Ovary (tissue), 9 donors: ENCODE measurements around the gene CACNA1S. TPM values are rescaled to one million over a fixed set of nuclear protein-coding genes. Genes with fewer than 3 reads are reported as not detected.

Experiments
- DNase-seq, 5 donors: peaks; one replicate each; pipeline ENCODE4 v3.0.0-alpha.2; 2019 to 2020
- H3K27ac ChIP-seq, 2 donors: fragments of 200-600 bp; one replicate each; pipeline versions ENCODE4 v1.5.1 to v1.8.0; 2019 to 2022
- H3K27me3 ChIP-seq: fragments of 200-600 bp; one replicate; pipeline ENCODE4 v1.8.0; 2022
- H3K36me3 ChIP-seq: fragments of 200-600 bp; sonication (generic); one replicate; pipeline ENCODE4 v1.5.1; 2019
- H3K4me1 ChIP-seq: one replicate; pipeline ENCODE4 v1.8.1; 2013; ENCODE audit warnings: mild to moderate bottlenecking, moderate library complexity; ENCODE audit not compliant: insufficient read depth
- H3K4me3 ChIP-seq: fragments of 200-600 bp; sonication (generic); one replicate; pipeline ENCODE4 v1.5.1; 2017
- H3K9me3 ChIP-seq, 2 donors: fragments of 200-600 bp in 1 of 2; sonication (generic) in 1 of 2; one replicate each; pipeline versions ENCODE4 v1.5.1 to v1.8.1; 2013 to 2019; ENCODE audit warnings: mild to moderate bottlenecking in 1 of 2, moderate library complexity in 1 of 2
- CTCF ChIP-seq, 3 donors: fragments of 450-650 bp in 2 of 3; fragments of 200-600 bp in 1 of 3; IDR thresholded peaks; one replicate each; pipeline versions ENCODE4 v1.5.1 to v1.8.0; 2016 to 2022; ENCODE audit warnings: antibody characterized with exemption in 3 of 3, mild to moderate bottlenecking in 1 of 3
- EP300 ChIP-seq: sonication (generic); formaldehyde crosslinking; IDR thresholded peaks from one replicate; pipeline ENCODE4 v1.6.1; 2017; ENCODE audit warnings: antibody characterized with exemption
- POLR2A ChIP-seq: fragments of 450-650 bp; IDR thresholded peaks from one replicate; pipeline ENCODE4 v1.6.1; 2017; ENCODE audit warnings: antibody characterized with exemption, mild to moderate bottlenecking, moderate library complexity
- WGBS, 3 donors: extraction: QIAGEN DNeasy Blood & Tissue Kit in 1 of 3; methylation state at CpG; one replicate each; pipeline versions ENCODE4 v1.1.5 to v1.1.7; 2013 to 2017; 5-methylcytosine and 5-hydroxymethylcytosine counted together
- intact Hi-C, 4 donors: fragments of 100-400 bp; cut with DNase I; formaldehyde crosslinking; loops; one replicate each; pipeline versions ENCODE4 v1.11.0 to v1.15.1; 2022 to 2023
- polyA plus RNA-seq, 2 donors: library from polyadenylated mRNA; stranded (reverse); fragments of 200-250 nt in 1 of 2; fragments of 350-450 nt in 1 of 2; fragmentation: Illumina TruSeq in 1 of 2; extraction: RNeasy Lipid Tissue Mini Kit (QIAGEN cat#74804) in 1 of 2; gene quantifications; one replicate each; pipeline ENCODE4 v1.2.3, GENCODE V29; 2013 to 2014
- total RNA-seq, 7 donors: library from RNA; depleted of rRNA in 2 of 7; stranded (reverse); fragments of >200 nt in 2 of 7; fragmentation: NEBNext Ultra II Directional in 3 of 7; extraction: Animal tissue kit (Norgen Biotek cat#: 25700) in 3 of 7; gene quantifications; one replicate each; pipeline versions ENCODE4 v1.1.0 to v1.2.4, GENCODE V29; 2016 to 2023
- donor health status: DM: no; HTN: no; CAD: no; lungs with moderate emphysema.
- donor health status: DM: no; HTN: no; CAD: no.
- donor health status: Bipolar disorder and iron deficiency.
- donor health status: DM: yes; HTN: yes; CAD: no.
- donor health status: DM: no; HTN: no; CAD: no.
- donor health status: DM: yes; HTN: yes; CAD: no.

CACNA1S gene
- total and polyA plus RNA-seq, 9 donors: 0.01 to 0.05 (median 0.05) TPM; not detected in 6

GRCh38 chr1:201137024-201137392, 24.8 kb upstream of the CACNA1S start:
- WGBS, 3 donors: 89 to 94% (median 89%) methylated on average over 7 of the region's 7 CpGs
- H3K27me3 ChIP-seq: no peaks in the 10 kb centered on the region
- no peak for TF ChIP-seq POLR2A
- TF ChIP-seq CTCF (IDR thresholded peaks at IDR 0.05): no peak
- TF ChIP-seq EP300: no peak
- H3K36me3 ChIP-seq: no peaks in the 10 kb centered on the region
- no peak overlapping the region for H3K27ac ChIP-seq
- no peak overlapping the region for H3K4me3 ChIP-seq
- no peaks in the 10 kb centered on the region for H3K4me1 ChIP-seq
- intact Hi-C loops: no loop called here
- peak in 1 of 5 donors; percentile 27 for DNase-seq
- H3K9me3 ChIP-seq: no peaks in the 10 kb centered on the region

GRCh38 chr1:201136355-201137023, 24.3 kb upstream of the CACNA1S start:
- Histone ChIP-seq H3K36me3 (no peaks in the 10 kb centered on the region), H3K4me3 (no peak overlapping the region), H3K4me1 (peaks cover under 1% of the 10 kb centered on the region), H3K27me3 (no peaks in the 10 kb centered on the region), H3K9me3 (no peaks in the 10 kb centered on the region), H3K27ac (no peak overlapping the region)
- no peak for DNase-seq
- WGBS, 3 donors: 77 to 84% (median 78%) methylated on average over 8 of the region's 8 CpGs
- intact Hi-C loops: no loop called here
- TF ChIP-seq CTCF (IDR thresholded peaks at IDR 0.05) (no peak), EP300 (no peak), POLR2A (no peak)

GRCh38 chr1:201134405-201134804, 22.2 kb upstream of the CACNA1S start:
- H3K27me3 ChIP-seq: no peaks in the 10 kb centered on the region
- no peak overlapping the region for H3K4me3 ChIP-seq
- no peaks in the 10 kb centered on the region for H3K9me3 ChIP-seq
- no peak for DNase-seq
- TF ChIP-seq CTCF (IDR thresholded peaks at IDR 0.05) (no peak), EP300 (no peak), POLR2A (no peak)
- WGBS, 3 donors: 81 to 84% (median 84%) methylated on average over 6 of the region's 6 CpGs
- no peaks in the 10 kb centered on the region for H3K36me3 ChIP-seq
- intact Hi-C loops: no loop called here
- peaks cover 2% of the 10 kb centered on the region for H3K4me1 ChIP-seq
- H3K27ac ChIP-seq: no peak overlapping the region

- Histone ChIP-seq H3K27ac (no peak overlapping the region), H3K4me1 (peaks cover 2% of the 10 kb centered on the region), H3K9me3 (no peaks in the 10 kb centered on the region), H3K36me3 (no peaks in the 10 kb centered on the region), H3K4me3 (no peak overlapping the region), H3K27me3 (no peaks in the 10 kb centered on the region)
- WGBS, 3 donors: 43 to 62% (median 54%) methylated on average over 4 of the region's 4 CpGs
- no peak for DNase-seq
- TF ChIP-seq POLR2A: no peak
- no peak for TF ChIP-seq EP300
- no peak for TF ChIP-seq CTCF (IDR thresholded peaks at IDR 0.05)
- intact Hi-C loops: no loop called here
These were observed 19.2 kb upstream of the CACNA1S start for GRCh38 chr1:201131398-201131797.
